Stimulated activated CD4-positive, alpha-beta T cell treated with anti-CD3 and anti-CD28 coated beads, Interleukin-1b, Interleukin-23, amount 100 ng/mL, for 24 hours (primary cell): Measurements from ENCODE around the gene GAB4.
"Not testable (repeated sequence)": the region's sequence is repeated elsewhere in the genome, so short reads cannot be mapped to it uniquely, and the experiment has no call there.

Experiments
- DNase-seq, 4 experiments: peaks; one replicate each; pipeline ENCODE4 v3.0.0-alpha.2; 2020; ENCODE audit warnings: low read depth in 4 of 4, low spot score in 1 of 4

The GAB4 gene

GRCh38 chr22:16914911-16915310 lies 93.1 kb downstream of the GAB4 start:
- DNase-seq: not testable (repeated sequence)

- no peak for DNase-seq
Observed at GRCh38 chr22:16914006-16914405, 94.0 kb downstream of the GAB4 start.

- DNase-seq: no peak
Observed at GRCh38 chr22:16912281-16912680, 95.7 kb downstream of the GAB4 start.
